Ishikawa (cell line): ENCODE measurements around the gene TRDMT1.

Source experiments
- CEBPB ChIP-seq: IDR thresholded peaks from 2 replicates; pipeline ENCODE4 v1.6.1; 2012
- EP300 ChIP-seq: IDR thresholded peaks from 2 replicates; pipeline ENCODE4 v1.6.1; 2012; ENCODE audit warnings: borderline replicate concordance
- FOXM1 ChIP-seq: IDR thresholded peaks from 2 replicates; pipeline ENCODE4 v1.6.1; 2012; ENCODE audit warnings: low read depth, borderline replicate concordance
- MAX ChIP-seq: IDR thresholded peaks from 2 replicates; pipeline ENCODE4 v1.6.1; 2012
- NFIC ChIP-seq: IDR thresholded peaks from 2 replicates; pipeline ENCODE4 v1.6.1; 2012
- RAD21 ChIP-seq: IDR thresholded peaks from 2 replicates; pipeline ENCODE4 v1.6.1; 2012; ENCODE audit warnings: low read depth
- TAF1 ChIP-seq: IDR thresholded peaks from 2 replicates; pipeline ENCODE4 v1.6.1; 2012; ENCODE audit warnings: low read depth, mild to moderate bottlenecking
- YY1 ChIP-seq: IDR thresholded peaks from 2 replicates; pipeline ENCODE4 v1.6.1; 2012; ENCODE audit warnings: low read depth
- TF ChIP-seq, protein P1 (sequence below): IDR thresholded peaks from 2 replicates; pipeline ENCODE4 v1.6.1; 2012; ENCODE audit warnings: low read depth, mild to moderate bottlenecking

GRCh38 chr10:17146892-17147291, 54.6 kb downstream of the TRDMT1 start:
- TF ChIP-seq, protein P1, sequence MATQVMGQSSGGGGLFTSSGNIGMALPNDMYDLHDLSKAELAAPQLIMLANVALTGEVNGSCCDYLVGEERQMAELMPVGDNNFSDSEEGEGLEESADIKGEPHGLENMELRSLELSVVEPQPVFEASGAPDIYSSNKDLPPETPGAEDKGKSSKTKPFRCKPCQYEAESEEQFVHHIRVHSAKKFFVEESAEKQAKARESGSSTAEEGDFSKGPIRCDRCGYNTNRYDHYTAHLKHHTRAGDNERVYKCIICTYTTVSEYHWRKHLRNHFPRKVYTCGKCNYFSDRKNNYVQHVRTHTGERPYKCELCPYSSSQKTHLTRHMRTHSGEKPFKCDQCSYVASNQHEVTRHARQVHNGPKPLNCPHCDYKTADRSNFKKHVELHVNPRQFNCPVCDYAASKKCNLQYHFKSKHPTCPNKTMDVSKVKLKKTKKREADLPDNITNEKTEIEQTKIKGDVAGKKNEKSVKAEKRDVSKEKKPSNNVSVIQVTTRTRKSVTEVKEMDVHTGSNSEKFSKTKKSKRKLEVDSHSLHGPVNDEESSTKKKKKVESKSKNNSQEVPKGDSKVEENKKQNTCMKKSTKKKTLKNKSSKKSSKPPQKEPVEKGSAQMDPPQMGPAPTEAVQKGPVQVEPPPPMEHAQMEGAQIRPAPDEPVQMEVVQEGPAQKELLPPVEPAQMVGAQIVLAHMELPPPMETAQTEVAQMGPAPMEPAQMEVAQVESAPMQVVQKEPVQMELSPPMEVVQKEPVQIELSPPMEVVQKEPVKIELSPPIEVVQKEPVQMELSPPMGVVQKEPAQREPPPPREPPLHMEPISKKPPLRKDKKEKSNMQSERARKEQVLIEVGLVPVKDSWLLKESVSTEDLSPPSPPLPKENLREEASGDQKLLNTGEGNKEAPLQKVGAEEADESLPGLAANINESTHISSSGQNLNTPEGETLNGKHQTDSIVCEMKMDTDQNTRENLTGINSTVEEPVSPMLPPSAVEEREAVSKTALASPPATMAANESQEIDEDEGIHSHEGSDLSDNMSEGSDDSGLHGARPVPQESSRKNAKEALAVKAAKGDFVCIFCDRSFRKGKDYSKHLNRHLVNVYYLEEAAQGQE: no peak
- TF ChIP-seq EP300: no peak
- no peak for TF ChIP-seq TAF1
- no peak for TF ChIP-seq NFIC
- no peak for TF ChIP-seq YY1
- TF ChIP-seq CEBPB: no peak
- TF ChIP-seq MAX: no peak
- TF ChIP-seq RAD21: no peak
- no peak for TF ChIP-seq FOXM1
